ENCODE results near the gene CD3G.

- TF ChIP-seq CTCF (IDR thresholded peaks at IDR 0.05) (peak; percentile 51 to 85 (median 66)), POLR2A (IDR thresholded peaks at IDR 0.05) (no peak)
Measured at GRCh38 chr11:118295815-118296454, 48.2 kb upstream of the CD3G start.
